Neuronal stem cell (in vitro differentiated cells): Measurements from ENCODE around the gene CLDND1. TPM values are rescaled to one million over a fixed set of nuclear protein-coding genes. Genes with fewer than 3 reads are reported as not detected.
A peak's percentile ranks its signal among the peaks of the same experiment; 100 is the strongest.

ENCODE experiments used
- DNase-seq: peaks from one replicate; pipeline ENCODE4 v3.0.0-alpha.2; 2013; ENCODE audit warnings: low spot score
- H2AFZ ChIP-seq: one replicate; pipeline ENCODE4 v1.6.1; 2013; ENCODE audit warnings: mild to moderate bottlenecking, low read length, inconsistent platforms
- H2AK5ac ChIP-seq: 2 replicates; pipeline ENCODE4 v1.6.1; 2013; ENCODE audit warnings: low read depth, mild to moderate bottlenecking, inconsistent platforms, low read length, moderate library complexity, mixed read lengths
- H2BK120ac ChIP-seq: 2 replicates; pipeline ENCODE4 v1.6.1; 2013; ENCODE audit warnings: low read depth, mild to moderate bottlenecking, inconsistent platforms, low read length, moderate library complexity, mixed read lengths
- H2BK12ac ChIP-seq: one replicate; pipeline ENCODE4 v1.6.1; 2013; ENCODE audit warnings: low read length, inconsistent platforms
- H2BK15ac ChIP-seq: 2 replicates; pipeline ENCODE4 v1.6.1; 2013; ENCODE audit warnings: mild to moderate bottlenecking, low read length, inconsistent platforms, mixed read lengths
- H2BK5ac ChIP-seq: one replicate; pipeline ENCODE4 v1.6.1; 2013; ENCODE audit warnings: inconsistent platforms, mild to moderate bottlenecking, low read length, moderate library complexity
- H3K14ac ChIP-seq: one replicate; pipeline ENCODE4 v1.6.1; 2013; ENCODE audit warnings: low read length, inconsistent platforms
- H3K18ac ChIP-seq: 2 replicates; pipeline ENCODE4 v1.6.1; 2013; ENCODE audit warnings: low read length, inconsistent platforms
- H3K23ac ChIP-seq: 2 replicates; pipeline ENCODE4 v1.6.1; 2013; ENCODE audit warnings: low read depth, mild to moderate bottlenecking, mixed read lengths, low read length, inconsistent platforms; ENCODE audit not compliant: poor library complexity
- H3K27ac ChIP-seq: replicated peaks from 3 replicates; pipeline ENCODE4 v1.5.1; 2013; ENCODE audit warnings: low read length, inconsistent platforms
- H3K27me3 ChIP-seq, 3 experiments: 2 replicates each; pipeline ENCODE4 v1.6.1; 2013; ENCODE audit warnings: low read length in 3 of 3, mild to moderate bottlenecking in 2 of 3, inconsistent platforms in 1 of 3, low read depth in 1 of 3, mixed read lengths in 1 of 3, moderate library complexity in 1 of 3; ENCODE audit not compliant: control insufficient read depth in 3 of 3, insufficient read depth in 3 of 3
- H3K36me3 ChIP-seq, 2 donors: replicated peaks in 1 of 2; 2 replicates each; pipeline ENCODE4 v1.6.1; 2013; ENCODE audit warnings: low read length in 2 of 2; ENCODE audit not compliant: control insufficient read depth in 2 of 2, insufficient read depth in 2 of 2
- H3K4ac ChIP-seq: 2 replicates; pipeline ENCODE4 v1.6.1; 2013; ENCODE audit warnings: inconsistent platforms, mild to moderate bottlenecking, low read length, moderate library complexity
- H3K4me1 ChIP-seq, 2 donors: 1 replicate in 1 of 2; 2 replicates in 1 of 2; pipeline ENCODE4 v1.6.1; 2013; ENCODE audit warnings: low read length in 2 of 2, low read depth in 1 of 2; ENCODE audit not compliant: control insufficient read depth in 2 of 2, insufficient read depth in 1 of 2
- H3K4me2 ChIP-seq: one replicate; pipeline ENCODE4 v1.6.1; 2013; ENCODE audit warnings: mild to moderate bottlenecking, low read length, inconsistent platforms; ENCODE audit not compliant: insufficient read depth, poor library complexity, severe bottlenecking
- H3K4me3 ChIP-seq, 2 donors: 2 replicates each; pipeline ENCODE4 v1.5.1; 2013; ENCODE audit warnings: low read length in 2 of 2, mild to moderate bottlenecking in 2 of 2, inconsistent platforms in 1 of 2, moderate library complexity in 1 of 2
- H3K79me1 ChIP-seq: one replicate; pipeline ENCODE4 v1.6.1; 2013; ENCODE audit warnings: low read depth, mild to moderate bottlenecking, inconsistent platforms, low read length, moderate library complexity
- H3K9ac ChIP-seq: one replicate; pipeline ENCODE4 v1.6.1; 2013; ENCODE audit warnings: mild to moderate bottlenecking, low read depth, low read length, inconsistent platforms; ENCODE audit not compliant: poor library complexity
- H3K9me3 ChIP-seq, 2 donors: replicated peaks in 1 of 2; 2 replicates each; pipeline versions ENCODE3 to v1.6.1; 2013; ENCODE audit warnings: low read length in 2 of 2, mild to moderate bottlenecking in 2 of 2, inconsistent platforms in 1 of 2, low read depth in 1 of 2, mixed read lengths in 1 of 2, moderate library complexity in 1 of 2; ENCODE audit not compliant: control insufficient read depth in 2 of 2, insufficient read depth in 1 of 2
- H4K8ac ChIP-seq: one replicate; pipeline ENCODE4 v1.6.1; 2013; ENCODE audit warnings: low read depth, mild to moderate bottlenecking, inconsistent platforms, low read length, moderate library complexity
- H4K91ac ChIP-seq: one replicate; pipeline ENCODE4 v1.6.1; 2013; ENCODE audit warnings: low read length, low read depth, mild to moderate bottlenecking, inconsistent platforms; ENCODE audit not compliant: poor library complexity
- WGBS, 2 donors: extraction: QIAGEN DNeasy Blood & Tissue Kit; methylation state at CpG; one replicate each; pipeline ENCODE4 v1.1.7; 2013; ENCODE audit warnings: missing lambda C conversion rate in 2 of 2, mixed read lengths in 1 of 2; ENCODE audit not compliant: insufficient read length in 2 of 2, insufficient replicate concordance in 1 of 2; ENCODE audit errors: extremely low coverage in 2 of 2; 5-methylcytosine and 5-hydroxymethylcytosine counted together
- small RNA-seq: library from polyadenylated mRNA; stranded (forward); fragments of <200 nt; extraction: miRNeasy Mini kit (QIAGEN cat#:217004); gene quantifications from one replicate; pipeline ENCODE3, GENCODE V24; 2013; ENCODE audit not compliant: insufficient read depth

Gene CLDND1

DNA sequence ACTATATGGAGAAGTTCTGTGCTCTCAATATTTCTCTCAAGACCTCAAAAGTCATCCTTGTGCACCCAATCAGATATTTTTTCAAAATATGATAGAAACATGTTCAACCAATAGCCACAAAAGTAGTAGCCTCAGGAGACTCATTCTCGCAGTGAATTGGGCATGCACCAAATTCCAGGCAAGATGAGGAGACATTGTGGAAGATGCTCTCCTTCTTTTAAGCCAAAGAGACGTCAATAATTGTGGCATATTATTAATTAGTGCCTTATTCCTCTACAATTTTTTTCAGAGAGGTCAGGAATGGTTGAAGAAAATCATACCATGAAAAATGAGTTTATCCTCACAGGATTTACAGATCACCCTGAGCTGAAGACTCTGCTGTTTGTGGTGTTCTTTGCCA, 25.3 kb downstream of the CLDND1 start, which contains the start of gene OR5K2:
TSS of gene OR5K2 (plus strand) at position 301 of the 400 bp plus-strand sequence. CDS start at position 301, 0 bp downstream.
- WGBS, 2 donors: no CpG with 5 or more reads among the region's 2 CpGs
- H3K9me3 ChIP-seq: no peaks in the 10 kb centered on the region
- H3K23ac ChIP-seq: no peak within 1 kb of the TSS
- no peak for DNase-seq
- H2BK15ac ChIP-seq: no peak within 1 kb of the TSS
- H3K27ac ChIP-seq: no peak within 1 kb of the TSS
- H2BK12ac ChIP-seq: no peak within 1 kb of the TSS
- H4K8ac ChIP-seq: no peak within 1 kb of the TSS
- H3K14ac ChIP-seq: no peak within 1 kb of the TSS
- no peak within 1 kb of the TSS for H3K4ac ChIP-seq
- no peaks in the 10 kb centered on the region for H3K27me3 ChIP-seq
- H2BK120ac ChIP-seq: no peak within 1 kb of the TSS
- no peak within 1 kb of the TSS for H2AFZ ChIP-seq
- H3K9ac ChIP-seq: no peak within 1 kb of the TSS
- H3K79me1 ChIP-seq: no peaks in the 10 kb centered on the region
- no peak within 1 kb of the TSS for H3K4me3 ChIP-seq
- no peak within 1 kb of the TSS for H3K18ac ChIP-seq
- no peak within 1 kb of the TSS for H2AK5ac ChIP-seq
- H3K4me2 ChIP-seq: no peak within 1 kb of the TSS
- no peak within 1 kb of the TSS for H4K91ac ChIP-seq
- H3K4me1 ChIP-seq: no peaks in the 10 kb centered on the region
- H2BK5ac ChIP-seq: no peak within 1 kb of the TSS
- H3K36me3 ChIP-seq: no peaks in the 10 kb centered on the region

DNA sequence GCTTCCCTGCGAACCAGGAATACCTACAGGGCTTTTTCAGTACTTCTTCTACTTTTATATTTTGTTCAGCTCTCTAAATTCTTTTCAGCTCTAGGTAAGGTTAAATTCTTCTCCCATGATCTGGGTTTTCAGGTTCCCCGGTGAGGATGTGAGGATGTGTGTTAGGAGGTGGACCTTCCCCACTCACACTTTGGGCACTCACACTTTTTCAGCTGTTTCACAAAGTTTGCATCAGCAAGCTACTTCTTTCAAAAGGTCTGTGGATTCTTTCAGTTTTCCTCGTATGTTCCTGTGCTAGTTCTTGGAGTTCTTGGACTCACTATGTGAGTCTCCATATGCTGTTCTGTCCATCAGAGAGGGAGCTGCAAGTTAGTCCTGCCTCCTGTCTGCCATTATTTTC, 39.1 kb downstream of the CLDND1 start:
- Histone ChIP-seq H4K8ac (no peak overlapping the region), H3K27me3 (no peaks in the 10 kb centered on the region), H2BK12ac (no peak overlapping the region), H3K27ac (no peak overlapping the region), H3K36me3 (no peaks in the 10 kb centered on the region), H2BK120ac (no peak overlapping the region), H3K4me1 (no peaks in the 10 kb centered on the region), H3K9me3 (peaks cover 0 to 5% of the 10 kb centered on the region in 2 donors), H3K4me2 (no peak overlapping the region), H3K79me1 (no peaks in the 10 kb centered on the region), H3K23ac (no peak overlapping the region), H4K91ac (no peak overlapping the region), H2AK5ac (no peak overlapping the region), H3K14ac (no peak overlapping the region), H3K9ac (no peak overlapping the region), H3K18ac (no peak overlapping the region), H2AFZ (no peak overlapping the region), H2BK5ac (no peak overlapping the region), H3K4me3 (no peak overlapping the region), H2BK15ac (no peak overlapping the region), H3K4ac (no peak overlapping the region)
- WGBS, 2 donors: no CpG with 5 or more reads among the region's 3 CpGs
- DNase-seq: no peak

GRCh38 chr3:98482717-98483482, 39.8 kb downstream of the CLDND1 start:
- Histone ChIP-seq H2AFZ (no peak overlapping the region), H2BK12ac (no peak overlapping the region), H3K27me3 (no peaks in the 10 kb centered on the region), H3K36me3 (no peaks in the 10 kb centered on the region), H2BK5ac (no peak overlapping the region), H3K18ac (no peak overlapping the region), H3K9me3 (peaks cover 0 to 5% of the 10 kb centered on the region in 2 donors), H4K91ac (no peak overlapping the region), H3K4me3 (no peak overlapping the region), H3K23ac (no peak overlapping the region), H2AK5ac (no peak overlapping the region), H2BK120ac (no peak overlapping the region), H3K4ac (no peak overlapping the region), H2BK15ac (no peak overlapping the region), H3K14ac (peak overlapping the region; percentile 57), H3K27ac (no peak overlapping the region), H3K4me2 (no peak overlapping the region), H3K4me1 (no peaks in the 10 kb centered on the region), H3K79me1 (no peaks in the 10 kb centered on the region), H3K9ac (no peak overlapping the region), H4K8ac (no peak overlapping the region)
- no CpG with 5 or more reads among the region's 3 CpGs for WGBS, 2 donors
- no peak for DNase-seq

Small RNA genes lying within 50 kb of the gene (small RNA-seq; reads per million reads assigned to genes)
- gene RPL38P4: not detected
